ENCODE measurements around the gene MYLK3.

- no peak for TF ChIP-seq CTCF (IDR thresholded peaks at IDR 0.05)
- peak; percentile 27 for TF ChIP-seq POLR2A (IDR thresholded peaks at IDR 0.05)
Observed at GRCh38 chr16:46789499-46790414, 41.6 kb upstream of the MYLK3 start.

Data from prostate gland (tissue), 2 donors.